Measurements from ENCODE around the gene NEURL1B.
A peak's percentile ranks its signal among the peaks of the same experiment; 100 is the strongest.

Gene NEURL1B

DNA sequence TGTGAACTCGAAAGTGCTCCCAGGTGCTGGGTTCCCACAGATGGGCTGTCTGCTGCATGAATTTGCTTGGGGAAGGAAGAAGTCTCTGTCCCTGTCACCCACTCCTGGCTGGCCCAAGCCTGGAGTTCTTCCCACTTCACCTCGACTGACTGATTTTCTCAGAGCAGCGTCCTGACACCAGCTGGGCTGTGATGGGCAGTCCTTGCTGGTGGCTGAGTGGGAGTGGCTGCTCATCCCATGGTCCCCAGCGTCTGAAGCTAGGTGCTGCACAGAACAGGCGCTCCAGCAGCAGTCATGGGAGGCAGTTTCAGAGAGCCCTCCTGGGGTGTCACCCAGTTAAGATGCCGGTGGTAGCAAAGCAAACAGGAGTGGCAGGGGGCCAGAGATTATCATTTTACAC lies 10.1 kb upstream of the NEURL1B start:
- Histone ChIP-seq H3K4me1 (ENCODE audit: control insufficient read depth, insufficient read depth, low read length) (no peaks in the 10 kb centered on the region), H3K9ac (ENCODE audit: low read length) (no peak overlapping the region), H3K27ac (ENCODE audit: low read depth, low read length) (no peak overlapping the region), H3K4me3 (ENCODE audit: low read length) (no peak overlapping the region), H3K27me3 (ENCODE audit: control insufficient read depth, insufficient read depth, low read length) (no peaks in the 10 kb centered on the region), H3K36me3 (ENCODE audit: control insufficient read depth, insufficient read depth, low read length) (no peaks in the 10 kb centered on the region)

- no peak overlapping the region for H3K9ac ChIP-seq (ENCODE audit: low read length)
- no peak overlapping the region for H3K27ac ChIP-seq (ENCODE audit: low read depth, low read length)
- H3K27me3 ChIP-seq (ENCODE audit: control insufficient read depth, insufficient read depth, low read length), result no peaks in the 10 kb centered on the region
- H3K4me3 ChIP-seq (ENCODE audit: low read length), result no peak overlapping the region
- H3K4me1 ChIP-seq (ENCODE audit: control insufficient read depth, insufficient read depth, low read length), result no peaks in the 10 kb centered on the region
- no peaks in the 10 kb centered on the region for H3K36me3 ChIP-seq (ENCODE audit: control insufficient read depth, insufficient read depth, low read length)
Observed at GRCh38 chr5:172632346-172633092, 8.5 kb upstream of the NEURL1B start.

DNA sequence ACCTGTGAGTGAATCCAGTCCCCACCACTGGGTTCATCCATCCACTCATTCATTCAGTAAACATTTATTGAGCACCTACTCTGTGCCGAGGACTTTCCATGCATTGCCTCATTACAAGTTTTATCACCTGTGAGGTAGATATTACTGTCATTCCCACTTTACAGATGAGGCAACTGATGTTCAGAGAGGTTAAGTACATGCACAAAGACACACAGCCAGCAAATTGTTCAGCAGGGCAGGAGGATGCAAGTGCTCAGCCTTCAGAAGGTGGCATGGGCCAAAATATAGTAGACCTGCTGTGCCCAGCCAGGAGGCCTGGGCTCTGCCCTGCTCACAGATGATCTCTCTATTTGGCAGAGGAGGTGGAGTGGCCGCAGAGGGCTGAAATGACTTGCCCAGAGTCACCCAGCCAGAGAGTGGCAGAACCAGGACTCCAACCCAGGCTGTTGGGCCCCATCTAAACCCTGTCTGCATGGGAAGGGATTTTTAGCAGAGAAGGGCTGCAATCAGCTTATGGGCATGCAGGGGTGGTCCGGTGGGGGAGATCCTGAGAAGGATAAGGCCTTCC lies 7.6 kb upstream of the NEURL1B start:
- H3K4me1 ChIP-seq (ENCODE audit: control insufficient read depth, insufficient read depth, low read length), result no peaks in the 10 kb centered on the region
- H3K36me3 ChIP-seq (ENCODE audit: control insufficient read depth, insufficient read depth, low read length), result no peaks in the 10 kb centered on the region
- no peaks in the 10 kb centered on the region for H3K27me3 ChIP-seq (ENCODE audit: control insufficient read depth, insufficient read depth, low read length)
- no peak overlapping the region for H3K27ac ChIP-seq (ENCODE audit: low read depth, low read length)
- no peak overlapping the region for H3K4me3 ChIP-seq (ENCODE audit: low read length)
- no peak overlapping the region for H3K9ac ChIP-seq (ENCODE audit: low read length)

DNA sequence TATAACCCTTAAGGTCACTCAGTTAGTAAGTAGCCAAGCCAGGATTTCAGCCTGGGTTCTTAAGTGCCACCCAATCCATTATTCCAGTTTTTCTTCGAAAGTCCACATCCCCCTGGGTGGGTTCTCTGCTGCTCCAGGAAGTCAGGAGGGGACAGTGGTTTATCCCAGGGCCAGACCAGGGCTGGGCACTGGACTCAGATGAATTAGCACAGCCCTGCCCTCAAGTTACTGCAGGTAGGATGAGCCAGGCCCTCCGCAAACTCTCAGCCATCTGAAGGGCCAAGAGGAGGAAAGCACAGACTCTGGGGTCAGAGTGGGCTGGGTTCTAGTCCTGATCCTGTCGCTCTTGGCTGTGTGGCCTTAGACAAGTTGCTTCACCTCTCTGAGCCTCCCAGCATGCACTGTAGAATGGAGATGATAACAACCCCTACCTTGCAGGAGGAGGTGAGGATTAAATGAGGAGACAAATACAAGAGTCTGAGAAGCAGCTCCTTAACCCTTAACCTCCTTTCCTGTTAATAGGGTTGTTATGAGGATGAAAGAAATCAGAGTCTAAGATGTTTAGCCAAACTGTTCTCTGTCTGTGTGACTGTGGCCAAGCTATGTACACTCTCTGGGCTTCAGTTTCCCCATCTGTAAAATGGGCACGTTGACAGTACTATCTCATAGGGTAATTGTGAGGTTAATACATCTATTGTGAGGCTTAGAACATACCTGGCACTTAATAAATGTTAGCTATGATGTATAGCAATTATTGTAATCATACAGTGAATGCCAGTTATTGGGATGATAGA lies 6.8 kb upstream of the NEURL1B start:
- H3K27ac ChIP-seq (ENCODE audit: low read depth, low read length), result no peak overlapping the region
- no peaks in the 10 kb centered on the region for H3K36me3 ChIP-seq (ENCODE audit: control insufficient read depth, insufficient read depth, low read length)
- no peaks in the 10 kb centered on the region for H3K27me3 ChIP-seq (ENCODE audit: control insufficient read depth, insufficient read depth, low read length)
- no peak overlapping the region for H3K9ac ChIP-seq (ENCODE audit: low read length)
- H3K4me1 ChIP-seq (ENCODE audit: control insufficient read depth, insufficient read depth, low read length), result no peaks in the 10 kb centered on the region
- H3K4me3 ChIP-seq (ENCODE audit: low read length), result no peak overlapping the region

- H3K9ac ChIP-seq (ENCODE audit: low read length), result no peak overlapping the region
- H3K4me1 ChIP-seq (ENCODE audit: control insufficient read depth, insufficient read depth, low read length), result no peaks in the 10 kb centered on the region
- no peak overlapping the region for H3K27ac ChIP-seq (ENCODE audit: low read depth, low read length)
- H3K4me3 ChIP-seq (ENCODE audit: low read length), result no peak overlapping the region
- no peaks in the 10 kb centered on the region for H3K27me3 ChIP-seq (ENCODE audit: control insufficient read depth, insufficient read depth, low read length)
- no peaks in the 10 kb centered on the region for H3K36me3 ChIP-seq (ENCODE audit: control insufficient read depth, insufficient read depth, low read length)
Observed at GRCh38 chr5:172635038-172635437, 6.0 kb upstream of the NEURL1B start.

DNA sequence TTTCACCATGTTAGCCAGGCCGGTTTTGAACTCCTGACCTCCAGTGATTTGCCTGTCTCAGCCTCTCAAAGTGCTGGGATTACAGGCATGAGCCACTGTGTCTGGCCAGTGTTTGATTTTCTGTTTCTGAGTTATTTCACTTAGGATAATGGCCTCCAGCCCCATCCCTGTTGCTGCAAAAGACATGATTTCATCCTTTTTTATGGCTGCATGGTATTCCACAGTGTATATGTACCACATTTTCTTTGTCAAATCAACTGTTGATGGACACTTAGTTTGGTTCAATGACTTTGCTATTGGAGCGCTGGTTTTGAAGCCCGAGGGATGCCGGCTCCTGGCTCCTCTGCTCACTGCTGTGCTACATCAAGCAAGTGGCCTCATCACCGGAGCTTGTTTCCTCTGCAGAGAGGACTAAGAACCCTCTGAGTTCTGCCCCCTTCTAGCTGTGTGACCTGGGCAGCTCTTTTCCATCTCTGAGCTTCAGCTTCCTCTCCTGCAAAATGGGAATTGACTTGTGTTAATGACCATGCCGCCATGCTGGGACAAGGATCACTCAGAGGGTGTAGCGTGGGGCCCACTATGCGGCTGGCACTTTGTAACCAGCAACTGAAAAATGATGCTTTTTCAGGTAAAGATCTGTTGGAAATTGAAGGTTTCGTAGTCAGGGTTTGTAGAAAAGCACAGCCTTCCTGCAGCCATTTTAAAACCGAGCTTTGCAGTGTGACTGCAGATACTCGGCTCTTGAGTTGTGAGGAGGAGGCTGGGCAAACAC lies 4.6 kb upstream of the NEURL1B start:
- Histone ChIP-seq H3K4me3 (ENCODE audit: low read length) (no peak overlapping the region), H3K27ac (ENCODE audit: low read depth, low read length) (peak overlapping the region; percentile 45), H3K9ac (ENCODE audit: low read length) (no peak overlapping the region), H3K36me3 (ENCODE audit: control insufficient read depth, insufficient read depth, low read length) (no peaks in the 10 kb centered on the region), H3K27me3 (ENCODE audit: control insufficient read depth, insufficient read depth, low read length) (no peaks in the 10 kb centered on the region), H3K4me1 (ENCODE audit: control insufficient read depth, insufficient read depth, low read length) (peaks cover 6% of the 10 kb centered on the region)

- Histone ChIP-seq H3K27ac (ENCODE audit: low read depth, low read length) (peak overlapping the region; percentile 69), H3K9ac (ENCODE audit: low read length) (no peak overlapping the region), H3K4me3 (ENCODE audit: low read length) (no peak overlapping the region), H3K4me1 (ENCODE audit: control insufficient read depth, insufficient read depth, low read length) (peaks cover 6% of the 10 kb centered on the region), H3K36me3 (ENCODE audit: control insufficient read depth, insufficient read depth, low read length) (no peaks in the 10 kb centered on the region), H3K27me3 (ENCODE audit: control insufficient read depth, insufficient read depth, low read length) (no peaks in the 10 kb centered on the region)
Observed at GRCh38 chr5:172637110-172637580, 3.9 kb upstream of the NEURL1B start.

DNA sequence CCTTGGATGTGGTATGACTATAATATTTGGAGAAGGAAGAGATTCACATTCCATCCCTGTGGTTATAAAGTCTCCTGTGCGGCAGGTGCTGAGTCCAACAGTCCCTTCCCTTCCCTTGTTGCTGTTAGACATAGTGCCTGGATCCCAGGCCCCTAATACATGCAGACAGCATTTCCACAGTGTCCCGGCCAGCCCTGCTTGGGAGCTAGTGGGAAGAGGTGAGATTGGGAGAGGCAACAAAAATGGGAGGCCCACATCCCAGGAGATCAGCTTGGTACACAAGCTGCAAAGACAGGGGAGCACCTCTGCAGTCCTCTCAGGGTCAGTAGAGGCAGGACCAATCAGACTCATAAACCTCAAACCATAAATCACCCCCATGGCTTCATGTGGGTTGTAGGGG lies 3.3 kb upstream of the NEURL1B start:
- Histone ChIP-seq H3K4me1 (ENCODE audit: control insufficient read depth, insufficient read depth, low read length) (peaks cover 6% of the 10 kb centered on the region), H3K27me3 (ENCODE audit: control insufficient read depth, insufficient read depth, low read length) (no peaks in the 10 kb centered on the region), H3K9ac (ENCODE audit: low read length) (no peak overlapping the region), H3K27ac (ENCODE audit: low read depth, low read length) (peak overlapping the region; percentile 69), H3K4me3 (ENCODE audit: low read length) (no peak overlapping the region), H3K36me3 (ENCODE audit: control insufficient read depth, insufficient read depth, low read length) (no peaks in the 10 kb centered on the region)

DNA sequence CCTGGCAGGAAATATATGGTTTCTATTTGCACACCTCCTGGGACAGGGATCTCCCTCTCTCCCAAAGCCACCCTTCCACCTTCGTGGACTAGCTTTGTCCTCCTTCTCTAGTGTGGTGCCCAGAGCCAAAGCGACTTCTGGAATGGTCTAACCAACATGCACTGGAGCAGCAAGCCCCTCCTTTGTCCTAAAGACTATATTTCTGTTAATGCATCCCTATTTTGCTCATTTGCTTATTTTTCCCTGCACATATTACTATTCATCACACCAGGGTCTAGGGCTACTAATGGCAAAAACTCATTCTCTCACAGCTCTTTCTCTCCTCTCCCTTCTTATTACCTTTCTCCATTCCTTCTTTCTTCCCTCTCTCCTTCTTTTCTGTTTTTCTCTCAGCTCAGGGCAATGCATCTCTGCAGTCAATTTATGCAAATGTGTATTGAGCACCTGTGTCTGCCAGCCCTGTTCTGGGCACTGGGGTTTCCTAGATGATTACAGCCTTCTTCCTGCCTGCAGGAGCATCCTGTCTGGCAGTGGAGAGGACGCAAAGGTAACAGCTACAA lies 2.8 kb upstream of the NEURL1B start:
- Histone ChIP-seq H3K9ac (ENCODE audit: low read length) (no peak overlapping the region), H3K27ac (ENCODE audit: low read depth, low read length) (no peak overlapping the region), H3K4me3 (ENCODE audit: low read length) (no peak overlapping the region), H3K36me3 (ENCODE audit: control insufficient read depth, insufficient read depth, low read length) (no peaks in the 10 kb centered on the region), H3K27me3 (ENCODE audit: control insufficient read depth, insufficient read depth, low read length) (no peaks in the 10 kb centered on the region), H3K4me1 (ENCODE audit: control insufficient read depth, insufficient read depth, low read length) (peaks cover 9% of the 10 kb centered on the region)

DNA sequence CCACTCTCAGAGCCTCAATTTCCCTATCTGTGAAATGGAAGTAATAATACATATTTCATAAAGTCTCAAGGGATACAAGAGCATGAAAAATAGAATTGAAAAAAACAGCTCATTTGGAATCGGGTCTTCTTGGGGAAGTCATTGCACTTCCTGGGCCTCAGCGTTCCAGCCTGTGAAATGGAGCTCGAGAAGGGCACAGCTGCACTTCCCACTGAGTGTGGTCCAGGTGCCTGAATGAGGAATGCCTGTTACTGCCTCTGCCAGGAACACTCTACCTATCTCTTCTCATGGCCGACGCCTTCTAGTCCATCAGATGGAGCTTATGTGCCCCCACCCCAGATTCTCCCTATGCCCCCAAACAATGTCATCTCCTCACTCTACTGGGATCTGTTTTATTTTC lies 924 bp upstream of the NEURL1B start:
- Histone ChIP-seq H3K27me3 (ENCODE audit: control insufficient read depth, insufficient read depth, low read length) (no peaks in the 10 kb centered on the region), H3K36me3 (ENCODE audit: control insufficient read depth, insufficient read depth, low read length) (no peaks in the 10 kb centered on the region), H3K27ac (ENCODE audit: low read depth, low read length) (peak overlapping the region; percentile 87), H3K4me3 (ENCODE audit: low read length) (no peak overlapping the region), H3K4me1 (ENCODE audit: control insufficient read depth, insufficient read depth, low read length) (peaks cover 24% of the 10 kb centered on the region), H3K9ac (ENCODE audit: low read length) (no peak overlapping the region)

DNA sequence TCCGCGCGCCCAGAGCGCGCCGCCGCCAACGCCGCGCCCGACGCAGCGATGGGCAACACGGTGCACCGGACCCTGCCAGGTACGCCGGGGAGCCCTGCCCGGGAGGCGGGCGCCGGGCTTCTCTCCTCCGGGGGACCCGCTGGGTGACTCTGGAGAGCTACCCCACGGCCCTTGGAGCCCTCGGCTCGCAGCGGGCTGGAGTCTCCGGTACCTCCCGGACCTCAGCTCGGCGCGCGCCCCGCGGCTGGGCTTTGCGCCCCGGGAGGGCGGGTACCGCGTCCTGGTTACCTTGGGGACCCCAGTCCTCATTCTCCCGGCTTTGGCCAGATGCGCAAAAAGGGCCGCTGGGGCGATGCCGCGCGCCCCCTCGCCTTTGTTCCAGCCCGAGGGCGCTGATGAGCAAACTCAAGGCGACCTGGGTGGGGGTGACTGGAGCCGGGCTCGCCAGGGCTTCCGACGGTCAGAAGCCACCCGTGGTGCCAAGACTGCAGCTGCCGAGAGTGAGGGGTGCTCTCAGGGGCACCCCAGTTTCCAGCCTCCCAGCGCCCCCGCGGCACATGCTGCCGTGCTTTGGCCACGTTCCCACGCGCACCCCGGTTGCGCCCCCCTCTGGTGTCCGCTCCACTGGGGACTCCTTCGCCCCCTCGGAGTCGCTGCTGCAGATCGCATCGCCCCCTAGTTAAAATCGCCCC lies 442 bp downstream of the NEURL1B start:
- Histone ChIP-seq H3K4me1 (ENCODE audit: control insufficient read depth, insufficient read depth, low read length) (peaks cover 35% of the 10 kb centered on the region), H3K27ac (ENCODE audit: low read depth, low read length) (peak overlapping the region; percentile 92), H3K36me3 (ENCODE audit: control insufficient read depth, insufficient read depth, low read length) (no peaks in the 10 kb centered on the region), H3K27me3 (ENCODE audit: control insufficient read depth, insufficient read depth, low read length) (no peaks in the 10 kb centered on the region), H3K9ac (ENCODE audit: low read length) (peak overlapping the region; percentile 74), H3K4me3 (ENCODE audit: low read length) (peak overlapping the region; percentile 80)
